Fibroblast of lung (primary cell): ENCODE data around the gene RTN1. TPM values are rescaled to one million over a fixed set of nuclear protein-coding genes. Genes with fewer than 3 reads are reported as not detected.

Source experiments
- DNase-seq, 2 donors: peaks; one replicate each; pipeline versions ENCODE4 v3.0.0 to v3.0.0-alpha.2; 2010; ENCODE audit warnings: low read depth in 2 of 2
- H2AFZ ChIP-seq: 2 replicates; pipeline ENCODE4 v1.5.1; 2012; ENCODE audit warnings: low read length, control low read depth, inconsistent platforms
- H3K27ac ChIP-seq: 2 replicates; pipeline ENCODE4 v1.5.1; 2011; ENCODE audit warnings: low read length, control low read depth; ENCODE audit not compliant: insufficient read depth
- H3K27me3 ChIP-seq: 2 replicates; pipeline ENCODE4 v1.5.1; 2011; ENCODE audit warnings: mild to moderate bottlenecking, low read length; ENCODE audit not compliant: control insufficient read depth, insufficient read depth
- H3K36me3 ChIP-seq: 2 replicates; pipeline ENCODE4 v1.5.1; 2011; ENCODE audit warnings: low read length; ENCODE audit not compliant: control insufficient read depth, insufficient read depth
- H3K4me1 ChIP-seq: 2 replicates; pipeline ENCODE4 v1.5.1; 2011; ENCODE audit warnings: low read length; ENCODE audit not compliant: control insufficient read depth, insufficient read depth; ENCODE audit errors: extremely low read depth
- H3K4me2 ChIP-seq: 2 replicates; pipeline ENCODE4 v1.5.1; 2011; ENCODE audit warnings: low read length, control low read depth; ENCODE audit not compliant: insufficient read depth; ENCODE audit errors: extremely low read depth
- H3K4me3 ChIP-seq, 4 experiments: fragments of 200-600 bp in 1 of 4; sonication (generic) in 1 of 4; replicated peaks in 1 of 4; 2 replicates each; pipeline ENCODE4 v1.5.1; 2011 to 2016; ENCODE audit warnings: low read length in 4 of 4, low read depth in 3 of 4, mild to moderate bottlenecking in 3 of 4, control low read depth in 2 of 4, inconsistent platforms in 1 of 4, mixed read lengths in 1 of 4; ENCODE audit not compliant: insufficient read depth in 1 of 4; ENCODE audit errors: control extremely low read depth in 1 of 4
- H3K79me2 ChIP-seq: 2 replicates; pipeline ENCODE4 v1.5.1; 2012; ENCODE audit warnings: mild to moderate bottlenecking, low read length, inconsistent platforms; ENCODE audit not compliant: control insufficient read depth, insufficient read depth
- H3K9ac ChIP-seq: 2 replicates; pipeline ENCODE4 v1.5.1; 2011; ENCODE audit warnings: mild to moderate bottlenecking, low read length, control low read depth; ENCODE audit not compliant: insufficient read depth
- H3K9me3 ChIP-seq: 2 replicates; pipeline ENCODE4 v1.5.1; 2012; ENCODE audit warnings: low read depth, low read length; ENCODE audit not compliant: control insufficient read depth, insufficient read depth
- H4K20me1 ChIP-seq: 2 replicates; pipeline ENCODE4 v1.5.1; 2011; ENCODE audit warnings: low read length; ENCODE audit not compliant: control insufficient read depth, insufficient read depth; ENCODE audit errors: extremely low read depth
- EZH2 ChIP-seq: IDR thresholded peaks from 2 replicates; pipeline ENCODE4 v1.5.1; 2012; ENCODE audit warnings: low read length, control low read depth, mild to moderate bottlenecking; ENCODE audit errors: missing control alignments
- polyA plus RNA-seq, 2 donors: library from polyadenylated mRNA; depleted of rRNA in 1 of 2; stranded (reverse) in 1 of 2; unstranded in 1 of 2; fragments of >200 nt; gene quantifications; 2 replicates each; pipeline ENCODE4 v1.2.1, GENCODE V29; 2011 to 2012; ENCODE audit warnings: missing spikeins in 1 of 2
- total RNA-seq: library from RNA; depleted of rRNA; stranded (reverse); fragments of >200 nt; gene quantifications from 2 replicates; pipeline ENCODE4 v1.2.1, GENCODE V29; 2014
- TF ChIP-seq, protein P1 (sequence below), 2 donors: IDR thresholded peaks in 1 of 2; conservative IDR thresholded peaks in 1 of 2; 1 replicate in 1 of 2; 2 replicates in 1 of 2; pipeline ENCODE4 v1.5.1; 2011 to 2012; ENCODE audit warnings: low read length in 2 of 2, control low read depth in 1 of 2, inconsistent platforms in 1 of 2, low read depth in 1 of 2, mild to moderate bottlenecking in 1 of 2

RTN1 gene
- total and polyA plus RNA-seq, 2 donors (not counting 1 experiment from before 2014, with no cell fraction given) = 0.17 to 0.92 TPM

DNA sequence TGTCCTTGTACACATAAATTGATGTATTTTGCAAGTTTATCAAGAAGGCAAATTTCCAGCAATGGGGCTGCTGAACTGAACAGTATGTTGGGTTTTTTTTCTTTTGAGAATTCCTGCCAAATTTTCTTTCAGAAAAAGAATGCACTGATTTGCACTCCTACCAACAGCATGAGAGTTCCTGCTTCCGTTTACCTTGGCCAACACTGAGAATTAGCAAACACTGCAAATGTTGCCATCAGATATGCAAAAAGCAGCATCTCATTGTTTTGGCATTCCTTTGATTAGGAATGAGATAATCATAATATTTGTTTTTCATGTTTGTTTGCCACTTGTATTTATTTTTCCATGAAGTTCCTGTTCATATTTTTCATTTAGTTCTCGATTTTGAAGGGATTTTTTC is 82.4 kb downstream of the RTN1 start:
- Histone ChIP-seq H3K27me3 (no peaks in the 10 kb centered on the region), H2AFZ (no peak overlapping the region), H3K4me2 (no peak overlapping the region), H3K27ac (no peak overlapping the region), H3K9ac (no peak overlapping the region), H3K79me2 (no peaks in the 10 kb centered on the region), H3K4me3 (no peak overlapping the region), H3K4me1 (no peaks in the 10 kb centered on the region), H3K9me3 (no peaks in the 10 kb centered on the region), H3K36me3 (no peaks in the 10 kb centered on the region), H4K20me1 (no peaks in the 10 kb centered on the region)
- DNase-seq = no peak
- TF ChIP-seq, protein P1, sequence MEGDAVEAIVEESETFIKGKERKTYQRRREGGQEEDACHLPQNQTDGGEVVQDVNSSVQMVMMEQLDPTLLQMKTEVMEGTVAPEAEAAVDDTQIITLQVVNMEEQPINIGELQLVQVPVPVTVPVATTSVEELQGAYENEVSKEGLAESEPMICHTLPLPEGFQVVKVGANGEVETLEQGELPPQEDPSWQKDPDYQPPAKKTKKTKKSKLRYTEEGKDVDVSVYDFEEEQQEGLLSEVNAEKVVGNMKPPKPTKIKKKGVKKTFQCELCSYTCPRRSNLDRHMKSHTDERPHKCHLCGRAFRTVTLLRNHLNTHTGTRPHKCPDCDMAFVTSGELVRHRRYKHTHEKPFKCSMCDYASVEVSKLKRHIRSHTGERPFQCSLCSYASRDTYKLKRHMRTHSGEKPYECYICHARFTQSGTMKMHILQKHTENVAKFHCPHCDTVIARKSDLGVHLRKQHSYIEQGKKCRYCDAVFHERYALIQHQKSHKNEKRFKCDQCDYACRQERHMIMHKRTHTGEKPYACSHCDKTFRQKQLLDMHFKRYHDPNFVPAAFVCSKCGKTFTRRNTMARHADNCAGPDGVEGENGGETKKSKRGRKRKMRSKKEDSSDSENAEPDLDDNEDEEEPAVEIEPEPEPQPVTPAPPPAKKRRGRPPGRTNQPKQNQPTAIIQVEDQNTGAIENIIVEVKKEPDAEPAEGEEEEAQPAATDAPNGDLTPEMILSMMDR (conservative IDR thresholded peaks at IDR 0.05 in 1 of 2, IDR thresholded peaks at IDR 0.05 in 1 of 2; ENCODE audit: low read depth in 1 of 2, low read length in 2 of 2) = no peak
- TF ChIP-seq EZH2 = no peak

DNA sequence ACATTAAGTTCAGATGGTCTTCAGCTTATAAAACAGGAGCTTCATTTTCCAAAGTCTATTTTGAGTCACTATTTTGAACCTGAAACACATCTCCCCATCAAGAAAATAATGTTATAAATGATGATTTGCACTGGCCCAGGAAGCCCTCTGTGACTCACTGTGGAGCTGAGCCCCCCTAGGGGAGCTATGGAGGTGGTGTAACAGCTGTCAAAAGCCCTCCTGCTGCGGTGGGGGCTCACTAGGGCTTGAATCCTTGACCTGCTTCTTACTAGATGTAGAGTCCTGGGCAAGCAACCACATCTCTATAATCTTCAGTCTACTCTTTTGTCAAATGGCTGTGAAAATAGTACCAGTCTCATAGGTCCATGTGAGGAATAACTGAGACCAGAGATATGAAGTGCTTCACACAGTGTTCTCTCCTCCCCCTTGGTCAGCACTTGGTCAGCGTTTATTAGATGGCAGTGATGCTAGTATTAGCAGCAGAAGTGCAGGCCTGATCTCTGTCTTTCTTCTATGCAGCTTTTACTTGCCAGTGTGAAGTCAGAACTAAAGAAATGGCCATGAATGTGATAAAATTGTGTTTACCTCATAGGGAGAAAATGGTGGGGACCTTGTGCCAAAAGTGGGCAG is 83.4 kb downstream of the RTN1 start:
- no peak overlapping the region for H2AFZ ChIP-seq
- H3K9me3 ChIP-seq = no peaks in the 10 kb centered on the region
- H3K4me3 ChIP-seq = no peak overlapping the region
- H3K79me2 ChIP-seq = no peaks in the 10 kb centered on the region
- H3K9ac ChIP-seq = no peak overlapping the region
- no peak for DNase-seq
- no peaks in the 10 kb centered on the region for H3K27me3 ChIP-seq
- H3K4me2 ChIP-seq = no peak overlapping the region
- no peaks in the 10 kb centered on the region for H4K20me1 ChIP-seq
- TF ChIP-seq, protein P1 (conservative IDR thresholded peaks at IDR 0.05 in 1 of 2, IDR thresholded peaks at IDR 0.05 in 1 of 2; ENCODE audit: low read depth in 1 of 2, low read length in 2 of 2) = no peak
- TF ChIP-seq EZH2 = no peak
- H3K27ac ChIP-seq = no peak overlapping the region
- H3K4me1 ChIP-seq = no peaks in the 10 kb centered on the region
- H3K36me3 ChIP-seq = no peaks in the 10 kb centered on the region

DNA sequence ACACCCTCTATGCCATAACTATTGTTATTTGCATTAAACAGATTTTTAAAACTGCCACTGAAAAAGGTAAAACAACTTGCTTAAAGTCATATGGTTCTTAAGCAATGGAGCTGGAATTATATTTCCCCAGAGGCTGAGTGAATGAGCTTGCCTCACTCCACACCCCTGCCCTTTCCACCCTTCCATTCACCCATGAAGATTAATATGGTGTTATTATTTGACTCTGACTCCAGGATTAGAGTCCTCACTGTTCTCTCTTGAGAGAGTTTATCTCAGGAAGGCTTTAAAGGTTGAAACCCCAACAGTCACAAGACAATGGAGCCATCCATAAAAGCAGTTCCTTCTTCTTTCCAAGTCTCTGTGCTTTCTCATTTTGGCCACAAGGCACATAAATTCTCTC is 84.9 kb downstream of the RTN1 start:
- Histone ChIP-seq H2AFZ (no peak overlapping the region), H3K79me2 (no peaks in the 10 kb centered on the region), H4K20me1 (no peaks in the 10 kb centered on the region), H3K9me3 (no peaks in the 10 kb centered on the region), H3K27me3 (no peaks in the 10 kb centered on the region), H3K4me1 (no peaks in the 10 kb centered on the region), H3K4me3 (no peak overlapping the region), H3K4me2 (no peak overlapping the region), H3K36me3 (no peaks in the 10 kb centered on the region), H3K27ac (no peak overlapping the region), H3K9ac (no peak overlapping the region)
- TF ChIP-seq, protein P1 (conservative IDR thresholded peaks at IDR 0.05 in 1 of 2, IDR thresholded peaks at IDR 0.05 in 1 of 2; ENCODE audit: low read depth in 1 of 2, low read length in 2 of 2) = no peak
- TF ChIP-seq EZH2 = no peak
- no peak for DNase-seq
